Spleen (tissue), 11 donors: Measurements from ENCODE around the gene TAP1. TPM values are rescaled to one million over a fixed set of nuclear protein-coding genes. Genes with fewer than 3 reads are reported as not detected.

Experiments
- DNase-seq: peaks from one replicate; pipeline ENCODE4 v3.0.0-alpha.2; 2020
- H3K27ac ChIP-seq, 8 donors: fragments of 200-600 bp; sonication (generic) in 7 of 8; 1 replicate in 4 of 8; 2 replicates in 4 of 8; pipeline versions ENCODE4 v1.5.0 to v1.8.0; 2016 to 2021; ENCODE audit warnings: inconsistent platforms in 4 of 8, mild to moderate bottlenecking in 4 of 8, moderate library complexity in 1 of 8
- H3K27me3 ChIP-seq, 7 donors: fragments of 200-600 bp; sonication (generic) in 6 of 7; replicated peaks in 1 of 7; 1 replicate in 4 of 7; 2 replicates in 3 of 7; pipeline versions ENCODE4 v1.5.0 to v1.8.0; 2016 to 2021; ENCODE audit warnings: inconsistent platforms in 3 of 7, mild to moderate bottlenecking in 1 of 7
- H3K36me3 ChIP-seq, 6 donors: fragments of 200-600 bp; sonication (generic) in 5 of 6; 1 replicate in 4 of 6; 2 replicates in 2 of 6; pipeline versions ENCODE4 v1.5.0 to v1.8.0; 2016 to 2021; ENCODE audit warnings: inconsistent platforms in 2 of 6
- H3K4me1 ChIP-seq, 6 donors: fragments of 200-600 bp; sonication (generic) in 5 of 6; 1 replicate in 3 of 6; 2 replicates in 3 of 6; pipeline versions ENCODE4 v1.5.0 to v1.8.0; 2016 to 2021; ENCODE audit warnings: inconsistent platforms in 3 of 6
- H3K4me3 ChIP-seq, 8 donors: fragments of 200-600 bp; sonication (generic) in 7 of 8; 1 replicate in 4 of 8; 2 replicates in 4 of 8; pipeline versions ENCODE4 v1.5.0 to v1.8.0; 2016 to 2021; ENCODE audit warnings: inconsistent platforms in 4 of 8, mild to moderate bottlenecking in 4 of 8, moderate library complexity in 2 of 8
- H3K9me3 ChIP-seq, 8 donors: fragments of 200-600 bp; sonication (generic) in 7 of 8; 1 replicate in 4 of 8; 2 replicates in 4 of 8; pipeline versions ENCODE4 v1.5.0 to v1.8.0; 2016 to 2021; ENCODE audit warnings: inconsistent platforms in 4 of 8
- POLR2A ChIP-seq, 3 donors: fragments of 450-650 bp; IDR thresholded peaks; one replicate each; pipeline ENCODE4 v1.5.1; 2017; ENCODE audit warnings: antibody characterized with exemption in 3 of 3, mild to moderate bottlenecking in 1 of 3
- POLR2AphosphoS5 ChIP-seq, 3 donors: sonication (generic); formaldehyde crosslinking; IDR thresholded peaks; one replicate each; pipeline ENCODE4 v1.5.1; 2017; ENCODE audit warnings: antibody characterized with exemption in 3 of 3
- WGBS, 5 donors: extraction: QIAGEN DNeasy Blood & Tissue Kit in 3 of 5; methylation state at CpG; one replicate each; pipeline versions ENCODE4 v1.1.5 to v1.1.7; 2013 to 2018; 5-methylcytosine and 5-hydroxymethylcytosine counted together
- intact Hi-C: fragments of 100-400 bp; cut with DNase I; formaldehyde crosslinking; loops from one replicate; pipeline ENCODE4 v1.15.0; 2023; ENCODE audit warnings: low total_unique reads
- polyA plus RNA-seq, 3 donors: library from polyadenylated mRNA; stranded (reverse); fragments of 200-250 nt; gene quantifications; one replicate each; pipeline ENCODE4 v1.2.1, GENCODE V29; 2013
- small RNA-seq, 4 donors: library from RNA; depleted of rRNA; stranded (forward); fragments of <200 nt; gene quantifications; one replicate each; pipeline ENCODE3, GENCODE V24; 2016
- total RNA-seq, 7 donors: library from RNA; depleted of rRNA in 3 of 7; stranded (reverse); fragments of >200 nt in 3 of 7; fragmentation: NEBNext Ultra II Directional in 4 of 7; extraction: Animal tissue kit (Norgen Biotek cat#: 25700) in 4 of 7; gene quantifications; one replicate each; pipeline versions ENCODE4 v1.1.0 to v1.2.1, GENCODE V29; 2016 to 2021
- TF ChIP-seq, protein P1 (sequence below), 11 experiments: fragments of 200-600 bp in 7 of 11; fragments of 450-650 bp in 4 of 11; sonication (generic) in 4 of 11; IDR thresholded peaks in 8 of 11; conservative IDR thresholded peaks in 3 of 11; 1 replicate in 7 of 11; 2 replicates in 4 of 11; pipeline versions ENCODE4 v1.4.0 to v1.8.0; 2016 to 2021; ENCODE audit warnings: antibody characterized with exemption in 11 of 11, inconsistent platforms in 4 of 11, mild to moderate bottlenecking in 1 of 11
- donor health status: healthy with polysubstance abuse.
- donor health status: DM: no; HTN: no; CAD: no; lungs with moderate emphysema.
- donor health status: DM: no; HTN: no; CAD: no.
- donor health status: Bipolar disorder and iron deficiency.
- donor health status: healthy.
- donor health status: DM: no; HTN: no; CAD: no.
- donor health status: DM: yes; HTN: yes; CAD: no.

The TAP1 gene
- total and polyA plus RNA-seq, 10 donors, result 98.5 to 172 (median 147) TPM

- WGBS, 5 donors, result 78 to 96% (median 86%) methylated on average over 3 of the region's 3 CpGs
- Histone ChIP-seq H3K4me3 (no peak overlapping the region), H3K4me1 (peaks cover 0 to 30% (median 21%) of the 10 kb centered on the region in 6 donors), H3K9me3 (peaks cover 0 to 20% (median 15%) of the 10 kb centered on the region in 8 donors), H3K27ac (no peak overlapping the region), H3K36me3 (no peaks in the 10 kb centered on the region), H3K27me3 (peaks cover 0 to 3% (median 0%) of the 10 kb centered on the region in 7 donors)
- no peak for TF ChIP-seq POLR2AphosphoS5 (IDR thresholded peaks at IDR 0.05)
- no peak for TF ChIP-seq POLR2A (IDR thresholded peaks at IDR 0.05)
- TF ChIP-seq, protein P1, sequence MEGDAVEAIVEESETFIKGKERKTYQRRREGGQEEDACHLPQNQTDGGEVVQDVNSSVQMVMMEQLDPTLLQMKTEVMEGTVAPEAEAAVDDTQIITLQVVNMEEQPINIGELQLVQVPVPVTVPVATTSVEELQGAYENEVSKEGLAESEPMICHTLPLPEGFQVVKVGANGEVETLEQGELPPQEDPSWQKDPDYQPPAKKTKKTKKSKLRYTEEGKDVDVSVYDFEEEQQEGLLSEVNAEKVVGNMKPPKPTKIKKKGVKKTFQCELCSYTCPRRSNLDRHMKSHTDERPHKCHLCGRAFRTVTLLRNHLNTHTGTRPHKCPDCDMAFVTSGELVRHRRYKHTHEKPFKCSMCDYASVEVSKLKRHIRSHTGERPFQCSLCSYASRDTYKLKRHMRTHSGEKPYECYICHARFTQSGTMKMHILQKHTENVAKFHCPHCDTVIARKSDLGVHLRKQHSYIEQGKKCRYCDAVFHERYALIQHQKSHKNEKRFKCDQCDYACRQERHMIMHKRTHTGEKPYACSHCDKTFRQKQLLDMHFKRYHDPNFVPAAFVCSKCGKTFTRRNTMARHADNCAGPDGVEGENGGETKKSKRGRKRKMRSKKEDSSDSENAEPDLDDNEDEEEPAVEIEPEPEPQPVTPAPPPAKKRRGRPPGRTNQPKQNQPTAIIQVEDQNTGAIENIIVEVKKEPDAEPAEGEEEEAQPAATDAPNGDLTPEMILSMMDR (IDR thresholded peaks at IDR 0.05 in 8 of 11, conservative IDR thresholded peaks at IDR 0.05 in 3 of 11), result no peak
- intact Hi-C loops, result no loop called here
- no peak for DNase-seq
Observed at GRCh38 chr6:32799740-32800139, 53.8 kb downstream of the TAP1 start.

GRCh38 chr6:32799168-32799567 lies 54.3 kb downstream of the TAP1 start:
- no peaks in the 10 kb centered on the region for H3K36me3 ChIP-seq
- intact Hi-C loops, result no loop called here
- no peak overlapping the region for H3K4me3 ChIP-seq
- DNase-seq, result no peak
- H3K27ac ChIP-seq, result no peak overlapping the region
- 92 to 96% (median 96%) methylated on average over 3 of the region's 3 CpGs for WGBS, 5 donors
- H3K9me3 ChIP-seq, result peaks cover 0 to 20% (median 15%) of the 10 kb centered on the region in 8 donors
- no peak for TF ChIP-seq POLR2A (IDR thresholded peaks at IDR 0.05)
- TF ChIP-seq POLR2AphosphoS5 (IDR thresholded peaks at IDR 0.05), result no peak
- TF ChIP-seq, protein P1 (IDR thresholded peaks at IDR 0.05 in 8 of 11, conservative IDR thresholded peaks at IDR 0.05 in 3 of 11), result no peak
- H3K4me1 ChIP-seq, result peaks cover 0 to 35% (median 27%) of the 10 kb centered on the region in 6 donors
- peaks cover 0 to 3% (median 0%) of the 10 kb centered on the region in 7 donors for H3K27me3 ChIP-seq

DNA sequence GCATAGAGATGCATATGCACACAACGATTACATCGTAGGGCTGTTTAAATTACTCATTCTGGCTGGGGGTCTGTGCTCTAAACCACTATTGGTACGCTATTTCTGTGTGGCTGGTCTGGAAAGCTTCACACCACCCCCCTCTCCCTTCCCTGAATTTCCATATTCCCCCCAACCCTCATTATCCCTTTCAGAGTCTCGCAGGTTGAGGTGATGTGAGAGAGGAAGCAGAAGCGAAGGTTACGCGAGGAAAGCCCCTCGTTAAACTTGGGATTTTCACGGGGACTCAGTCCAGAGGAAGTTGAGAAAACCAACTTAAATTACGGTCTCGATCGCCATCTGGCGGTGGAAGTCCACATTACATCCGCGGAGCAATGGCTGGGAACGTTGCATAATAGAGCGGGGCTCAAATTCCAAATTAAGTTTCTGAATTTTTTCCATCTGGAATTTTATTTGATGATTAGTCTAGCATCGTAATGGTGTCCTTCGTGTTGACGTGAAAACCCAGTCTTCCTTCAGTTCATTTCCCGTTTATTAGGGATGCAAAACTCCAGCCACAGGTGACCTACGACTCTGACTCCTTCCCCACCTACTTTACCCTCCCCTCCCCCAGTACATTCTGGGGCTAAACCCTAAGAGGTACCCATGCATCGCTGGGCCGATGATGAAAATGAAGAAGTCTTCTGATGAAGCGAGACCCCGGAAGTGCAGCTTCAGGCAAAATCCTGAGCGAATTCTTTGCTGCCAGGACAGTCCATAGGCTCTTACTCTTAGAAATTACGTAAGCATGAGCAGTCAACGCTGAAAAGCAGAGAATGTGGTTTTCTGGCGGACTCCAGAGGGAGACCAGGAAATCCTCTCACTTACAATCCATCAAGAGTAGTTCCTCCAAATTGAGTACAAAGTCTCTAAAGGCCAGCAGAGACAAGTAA lies 56.4 kb downstream of the TAP1 start:
- Histone ChIP-seq H3K9me3 (peaks cover 0 to 20% (median 15%) of the 10 kb centered on the region in 8 donors), H3K4me3 (peak overlapping the region in 4 of 8 donors; percentile 6 to 56 (median 11)), H3K27me3 (peaks cover 0 to 3% (median 0%) of the 10 kb centered on the region in 7 donors), H3K27ac (peak overlapping the region in 6 of 8 donors; percentile 26 to 60 (median 42)), H3K36me3 (no peaks in the 10 kb centered on the region), H3K4me1 (peaks cover 0 to 44% (median 32%) of the 10 kb centered on the region in 6 donors)
- intact Hi-C loops, result no loop called here
- WGBS, 5 donors, result 4 to 5% (median 4%) methylated on average over 30 of the region's 30 CpGs
- TF ChIP-seq, protein P1 (IDR thresholded peaks at IDR 0.05 in 8 of 11, conservative IDR thresholded peaks at IDR 0.05 in 3 of 11), result peak; percentile 83 to 99 (median 96)
- peak in 1 of 3 donors; percentile 16 for TF ChIP-seq POLR2AphosphoS5 (IDR thresholded peaks at IDR 0.05)
- TF ChIP-seq POLR2A (IDR thresholded peaks at IDR 0.05), result no peak
- peak; percentile 89 for DNase-seq

Small RNAs within 50 kb of the gene (small RNA-seq; reads per million reads assigned to genes)
- 0 reads per million in 4 donors for gene HLA-Z

Other genes with a start within 250 kb of the TAP1 start
- gene HLA-DQA1, start 216.3 kb downstream of the TAP1 start, total RNA-seq, result 100 to 1,000 TPM in 6 of 7 donors, 10 to 100 TPM in 1; 19.1 to 340 (median 196) TPM
- gene HLA-DQA1, start 216.3 kb downstream of the TAP1 start, polyA plus RNA-seq, result 100 to 1,000 TPM; 249 to 441 (median 420) TPM
- gene HLA-DQB1, start 187.0 kb downstream of the TAP1 start, total RNA-seq, result 100 to 1,000 TPM in 4 of 7 donors, 10 to 100 TPM in 2, 1 to 10 TPM in 1; 6.1 to 271 (median 120) TPM
- gene HLA-DQB1, start 187.0 kb downstream of the TAP1 start, polyA plus RNA-seq, result 1,000 to 10,000 TPM in 1 of 3 donors, 100 to 1,000 TPM in 2; 383 to 1,152 (median 620) TPM
- gene HLA-DQA2, start 112.3 kb downstream of the TAP1 start, total RNA-seq, result 10 to 100 TPM in 4 of 7 donors, 1 to 10 TPM in 2, under 1 TPM in 1; 0.46 to 84.9 (median 10.9) TPM
- under 1 TPM; 0.10 to 0.29 (median 0.24) TPM for gene HLA-DQA2, start 112.3 kb downstream of the TAP1 start, polyA plus RNA-seq
- 10 to 100 TPM in 3 of 7 donors, 1 to 10 TPM in 3, not detected in 1; 1.0 to 72.6 (median 12.6) TPM for gene HLA-DQB2, start 90.2 kb downstream of the TAP1 start, total RNA-seq
- under 1 TPM in 2 of 3 donors, not detected in 1; 0.88 to 0.96 TPM for gene HLA-DQB2, start 90.2 kb downstream of the TAP1 start, polyA plus RNA-seq
- gene HLA-DOB, start 36.7 kb downstream of the TAP1 start, total RNA-seq, result 10 to 100 TPM; 30.7 to 50.7 (median 43.9) TPM
- gene HLA-DOB, start 36.7 kb downstream of the TAP1 start, polyA plus RNA-seq, result 100 to 1,000 TPM; 112 to 179 (median 141) TPM
- gene TAP2, start 15.0 kb downstream of the TAP1 start, total RNA-seq, result 100 to 1,000 TPM in 1 of 7 donors, 10 to 100 TPM in 6; 33.0 to 106 (median 77.9) TPM
- gene TAP2, start 15.0 kb downstream of the TAP1 start, polyA plus RNA-seq, result 10 to 100 TPM; 26.4 to 40.9 (median 34.0) TPM
- 100 to 1,000 TPM; 109 to 156 (median 147) TPM for gene PSMB8, start 9.7 kb downstream of the TAP1 start, total RNA-seq
- 100 to 1,000 TPM; 248 to 288 (median 279) TPM for gene PSMB8, start 9.7 kb downstream of the TAP1 start, polyA plus RNA-seq
- gene PSMB9, start 488 bp upstream of the TAP1 start, total RNA-seq, result 100 to 1,000 TPM; 141 to 206 (median 169) TPM
- 100 to 1,000 TPM; 172 to 328 (median 204) TPM for gene PSMB9, start 488 bp upstream of the TAP1 start, polyA plus RNA-seq
- 100 to 1,000 TPM; 124 to 178 (median 144) TPM for gene HLA-DMB, start 87.3 kb upstream of the TAP1 start, total RNA-seq
- 100 to 1,000 TPM; 158 to 226 (median 209) TPM for gene HLA-DMB, start 87.3 kb upstream of the TAP1 start, polyA plus RNA-seq
- 100 to 1,000 TPM; 141 to 218 (median 173) TPM for gene HLA-DMA, start 99.4 kb upstream of the TAP1 start, total RNA-seq
- 100 to 1,000 TPM; 235 to 423 (median 270) TPM for gene HLA-DMA, start 99.4 kb upstream of the TAP1 start, polyA plus RNA-seq
- gene BRD2, start 114.9 kb upstream of the TAP1 start, total RNA-seq, result 100 to 1,000 TPM; 169 to 277 (median 234) TPM
- 100 to 1,000 TPM in 2 of 3 donors, 10 to 100 TPM in 1; 80.5 to 127 (median 103) TPM for gene BRD2, start 114.9 kb upstream of the TAP1 start, polyA plus RNA-seq
- 10 to 100 TPM; 30.8 to 89.5 (median 68.6) TPM for gene HLA-DOA, start 155.9 kb upstream of the TAP1 start, total RNA-seq
- 10 to 100 TPM; 36.9 to 48.7 (median 40.0) TPM for gene HLA-DOA, start 155.9 kb upstream of the TAP1 start, polyA plus RNA-seq
- 100 to 1,000 TPM; 253 to 621 (median 517) TPM for gene HLA-DPA1, start 219.9 kb upstream of the TAP1 start, total RNA-seq
- gene HLA-DPA1, start 219.9 kb upstream of the TAP1 start, polyA plus RNA-seq, result 100 to 1,000 TPM; 346 to 466 (median 352) TPM
- gene HLA-DPB1, start 222.3 kb upstream of the TAP1 start, total RNA-seq, result 100 to 1,000 TPM; 209 to 647 (median 414) TPM
- gene HLA-DPB1, start 222.3 kb upstream of the TAP1 start, polyA plus RNA-seq, result 100 to 1,000 TPM; 543 to 817 (median 574) TPM